ENCODE measurements around the gene PTK6.

The PTK6 gene

DNA sequence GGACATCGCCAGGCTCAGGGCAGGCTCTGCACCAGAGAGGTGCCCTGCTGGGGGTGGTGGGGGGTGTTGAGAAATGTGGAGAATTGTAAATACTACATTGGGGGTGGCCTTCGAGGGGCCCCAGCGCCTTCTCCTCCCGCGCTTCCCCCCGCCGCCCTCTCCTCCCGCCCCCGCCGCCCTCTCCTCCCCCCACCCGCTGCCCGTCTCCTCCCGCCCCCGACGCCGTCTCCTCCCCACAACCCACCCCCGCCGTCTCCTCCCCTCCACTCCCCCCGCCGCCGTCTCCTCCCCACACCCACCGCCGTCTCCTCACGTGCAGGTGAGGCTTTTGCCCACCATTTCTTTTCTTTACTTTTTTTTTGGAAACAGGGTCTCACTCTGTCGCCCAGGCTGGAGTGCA lies 11.8 kb upstream of the PTK6 start:
- peaks cover 96% of the 10 kb centered on the region for H3K27me3 ChIP-seq (replicated peaks; ENCODE audit: insufficient read depth, low read length)
- no peaks in the 10 kb centered on the region; the same call in 1 of the 2 replicates for H4K20me1 ChIP-seq (ENCODE audit: insufficient read depth, low read length)

DNA sequence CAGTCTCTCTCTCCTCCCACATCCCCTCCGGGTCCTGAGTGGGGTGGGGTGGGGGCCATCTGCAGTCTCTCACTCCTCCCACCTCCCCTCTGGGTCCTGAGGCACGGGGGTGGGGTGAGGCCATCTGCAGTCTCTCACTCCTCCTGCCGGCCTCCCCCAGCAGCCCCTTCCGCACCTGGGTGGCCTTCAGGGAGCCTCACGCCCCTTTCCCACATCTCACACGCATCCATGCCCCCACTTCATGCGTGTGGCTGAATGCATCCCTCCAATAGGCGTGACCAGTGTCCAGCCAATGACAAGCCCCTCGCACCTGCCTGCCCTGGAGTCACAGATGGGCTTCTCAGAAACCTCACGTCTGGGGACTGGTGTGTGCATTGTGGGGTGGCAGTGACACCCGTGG lies 11.4 kb upstream of the PTK6 start:
- Histone ChIP-seq H3K36me3 (replicated peaks; ENCODE audit: insufficient read depth, low read length) (no peaks in the 10 kb centered on the region), H3F3A (ENCODE audit: insufficient read depth, low read length) (no peaks in the 10 kb centered on the region), H3K9me3 (replicated peaks; ENCODE audit: insufficient read depth, low read length) (no peaks in the 10 kb centered on the region), H3K79me2 (ENCODE audit: low read length) (no peaks in the 10 kb centered on the region), H3K27ac (ENCODE audit: low read length) (no peak overlapping the region), H3K9me2 (replicated peaks; ENCODE audit: insufficient read depth, low read length) (no peaks in the 10 kb centered on the region), H2AFZ (ENCODE audit: low read length) (no peak overlapping the region), H3K4me2 (ENCODE audit: low read depth, low read length) (no peak overlapping the region), H4K20me1 (ENCODE audit: insufficient read depth, low read length) (no peaks in the 10 kb centered on the region; the same call in 1 of the 2 replicates), H3K4me1 (ENCODE audit: low read length) (no peaks in the 10 kb centered on the region), H3K27me3 (replicated peaks; ENCODE audit: insufficient read depth, low read length) (peaks cover 96% of the 10 kb centered on the region), H3K9ac (ENCODE audit: low read length) (no peak overlapping the region), H3K4me3 (ENCODE audit: low read length) (no peak overlapping the region)
- TF ChIP-seq, protein P1, sequence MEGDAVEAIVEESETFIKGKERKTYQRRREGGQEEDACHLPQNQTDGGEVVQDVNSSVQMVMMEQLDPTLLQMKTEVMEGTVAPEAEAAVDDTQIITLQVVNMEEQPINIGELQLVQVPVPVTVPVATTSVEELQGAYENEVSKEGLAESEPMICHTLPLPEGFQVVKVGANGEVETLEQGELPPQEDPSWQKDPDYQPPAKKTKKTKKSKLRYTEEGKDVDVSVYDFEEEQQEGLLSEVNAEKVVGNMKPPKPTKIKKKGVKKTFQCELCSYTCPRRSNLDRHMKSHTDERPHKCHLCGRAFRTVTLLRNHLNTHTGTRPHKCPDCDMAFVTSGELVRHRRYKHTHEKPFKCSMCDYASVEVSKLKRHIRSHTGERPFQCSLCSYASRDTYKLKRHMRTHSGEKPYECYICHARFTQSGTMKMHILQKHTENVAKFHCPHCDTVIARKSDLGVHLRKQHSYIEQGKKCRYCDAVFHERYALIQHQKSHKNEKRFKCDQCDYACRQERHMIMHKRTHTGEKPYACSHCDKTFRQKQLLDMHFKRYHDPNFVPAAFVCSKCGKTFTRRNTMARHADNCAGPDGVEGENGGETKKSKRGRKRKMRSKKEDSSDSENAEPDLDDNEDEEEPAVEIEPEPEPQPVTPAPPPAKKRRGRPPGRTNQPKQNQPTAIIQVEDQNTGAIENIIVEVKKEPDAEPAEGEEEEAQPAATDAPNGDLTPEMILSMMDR (IDR thresholded peaks at IDR 0.05; ENCODE audit: low read length) = no peak
- TF ChIP-seq EZH2phosphoT487 (IDR thresholded peaks at IDR 0.05; ENCODE audit: low read length) (no peak), EZH2 (optimal IDR thresholded peaks at IDR 0.05; ENCODE audit: low read depth, low read length) (no peak)
- DNase-seq = no peak

More for the DNA sequence above, 11.8 kb upstream of the PTK6 start:
- Histone ChIP-seq H3K4me3 (ENCODE audit: low read length) (no peak overlapping the region), H3K9me2 (replicated peaks; ENCODE audit: insufficient read depth, low read length) (no peaks in the 10 kb centered on the region), H3K9ac (ENCODE audit: low read length) (no peak overlapping the region), H2AFZ (ENCODE audit: low read length) (no peak overlapping the region), H3K27ac (ENCODE audit: low read length) (no peak overlapping the region), H3K9me3 (replicated peaks; ENCODE audit: insufficient read depth, low read length) (no peaks in the 10 kb centered on the region), H3K36me3 (replicated peaks; ENCODE audit: insufficient read depth, low read length) (no peaks in the 10 kb centered on the region), H3K79me2 (ENCODE audit: low read length) (no peaks in the 10 kb centered on the region), H3K4me1 (ENCODE audit: low read length) (no peaks in the 10 kb centered on the region), H3K4me2 (ENCODE audit: low read depth, low read length) (no peak overlapping the region), H3F3A (ENCODE audit: insufficient read depth, low read length) (no peaks in the 10 kb centered on the region)
- no peak for TF ChIP-seq EZH2phosphoT487 (IDR thresholded peaks at IDR 0.05; ENCODE audit: low read length)
- TF ChIP-seq, protein P1 (IDR thresholded peaks at IDR 0.05; ENCODE audit: low read length) = no peak
- DNase-seq = no peak

DNA sequence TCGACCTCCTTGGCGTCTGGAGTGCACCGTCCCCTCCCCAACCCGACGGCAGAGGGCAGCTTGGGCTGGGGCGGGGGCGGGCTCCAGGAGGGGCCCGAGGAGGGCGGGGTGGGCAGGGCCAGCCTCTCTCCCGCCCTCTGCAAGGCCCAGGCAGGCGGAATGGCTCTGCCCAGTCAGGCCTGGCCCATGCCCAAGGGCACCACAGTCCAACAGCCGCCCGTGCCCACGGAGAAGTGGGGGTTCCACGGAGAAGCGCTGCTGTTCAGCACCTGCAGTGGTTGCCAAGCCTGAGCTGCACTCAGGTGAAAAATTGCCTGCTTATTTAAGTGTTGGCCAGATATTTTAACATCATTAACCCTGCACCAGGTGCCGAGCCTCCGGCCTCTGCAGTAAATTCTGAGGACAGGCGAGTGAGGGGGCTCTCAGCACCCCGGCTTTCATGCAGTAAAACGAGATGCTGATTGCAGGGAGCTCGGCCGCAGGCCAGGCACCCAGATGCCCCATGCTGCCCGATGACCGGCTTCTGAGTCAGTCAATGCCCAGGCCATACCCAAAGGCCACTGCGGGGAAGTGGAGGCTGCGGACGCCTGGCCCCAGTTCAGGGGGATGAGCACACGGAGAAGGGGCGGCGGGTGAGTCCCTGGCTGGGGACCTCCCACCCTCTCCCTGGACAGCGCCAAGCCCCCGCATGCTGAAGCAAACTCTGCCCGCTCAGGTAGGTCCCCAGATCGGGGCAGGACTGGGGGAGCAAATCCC lies 10.7 kb upstream of the PTK6 start, which contains the start of gene SRMS:
SRMS (minus strand) TSS at position 25 of the 756 bp plus-strand sequence. CDS start 286 bp downstream, outside the sequence.
- TF ChIP-seq EZH2 (optimal IDR thresholded peaks at IDR 0.05; ENCODE audit: low read depth, low read length) (no peak), EZH2phosphoT487 (IDR thresholded peaks at IDR 0.05; ENCODE audit: low read length) (no peak)
- TF ChIP-seq, protein P1 (IDR thresholded peaks at IDR 0.05; ENCODE audit: low read length) = no peak
- Histone ChIP-seq H3K4me3 (ENCODE audit: low read length) (no peak within 1 kb of the TSS), H3K79me2 (ENCODE audit: low read length) (no peaks in the 10 kb centered on the region), H3K36me3 (replicated peaks; ENCODE audit: insufficient read depth, low read length) (no peaks in the 10 kb centered on the region), H2AFZ (ENCODE audit: low read length) (no peak within 1 kb of the TSS), H3K4me1 (ENCODE audit: low read length) (no peaks in the 10 kb centered on the region), H3K4me2 (ENCODE audit: low read depth, low read length) (no peak within 1 kb of the TSS), H4K20me1 (ENCODE audit: insufficient read depth, low read length) (no peaks in the 10 kb centered on the region; the same call in 1 of the 2 replicates), H3K9me2 (replicated peaks; ENCODE audit: insufficient read depth, low read length) (no peaks in the 10 kb centered on the region), H3K9me3 (replicated peaks; ENCODE audit: insufficient read depth, low read length) (no peaks in the 10 kb centered on the region), H3K9ac (ENCODE audit: low read length) (no peak within 1 kb of the TSS), H3K27ac (ENCODE audit: low read length) (no peak within 1 kb of the TSS), H3K27me3 (replicated peaks; ENCODE audit: insufficient read depth, low read length) (peaks cover 96% of the 10 kb centered on the region), H3F3A (ENCODE audit: insufficient read depth, low read length) (no peaks in the 10 kb centered on the region)
- no peak for DNase-seq

Measured in MM.1S (cell line).